NCI-H2029 (cell line): ENCODE data around the gene PARM1.
A peak's percentile ranks its signal among the peaks of the same experiment; 100 is the strongest.

ENCODE experiments used
- DNase-seq: peaks from one replicate; lab custom pipeline; 2025; lab: John Stamatoyannopoulos, UW

The PARM1 gene

DNA sequence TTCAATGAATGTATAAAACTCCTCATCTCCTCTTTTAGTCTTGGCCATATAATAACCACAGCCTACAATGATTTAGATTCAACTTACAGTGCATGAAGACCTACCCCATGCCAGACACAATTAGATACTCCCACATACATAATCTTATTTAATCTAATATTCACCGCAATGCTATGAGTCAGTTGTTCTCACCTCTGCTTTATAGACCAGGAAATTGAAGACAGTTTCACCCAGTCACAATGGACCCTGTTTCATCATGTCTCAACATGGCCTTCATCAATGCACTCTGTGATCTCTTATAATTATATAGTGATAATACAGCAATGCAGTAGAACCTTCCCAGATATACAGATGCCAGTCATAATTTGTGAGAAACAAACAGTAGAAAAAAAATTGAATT is 148.6 kb downstream of the PARM1 start:
- DNase-seq, result no peak

DNA sequence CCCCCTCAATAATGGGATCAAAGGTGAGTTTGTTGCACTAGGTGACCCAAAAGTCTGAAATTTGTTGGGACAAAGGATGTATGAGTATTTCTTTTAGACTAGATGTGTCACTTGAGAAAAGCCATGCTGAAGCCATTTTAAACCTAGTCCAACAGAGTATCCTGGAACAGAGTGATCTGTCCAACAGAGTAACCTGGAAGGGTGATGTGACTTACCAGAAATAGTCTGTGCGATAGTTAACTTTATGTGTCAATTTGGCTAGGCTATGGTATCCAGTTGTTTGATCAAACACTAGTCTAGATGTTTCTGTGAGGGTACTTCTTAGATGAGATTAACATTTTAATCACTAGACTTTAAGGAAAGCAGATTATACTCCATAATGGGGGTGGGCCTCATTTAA is 154.5 kb downstream of the PARM1 start:
- no peak for DNase-seq

DNA sequence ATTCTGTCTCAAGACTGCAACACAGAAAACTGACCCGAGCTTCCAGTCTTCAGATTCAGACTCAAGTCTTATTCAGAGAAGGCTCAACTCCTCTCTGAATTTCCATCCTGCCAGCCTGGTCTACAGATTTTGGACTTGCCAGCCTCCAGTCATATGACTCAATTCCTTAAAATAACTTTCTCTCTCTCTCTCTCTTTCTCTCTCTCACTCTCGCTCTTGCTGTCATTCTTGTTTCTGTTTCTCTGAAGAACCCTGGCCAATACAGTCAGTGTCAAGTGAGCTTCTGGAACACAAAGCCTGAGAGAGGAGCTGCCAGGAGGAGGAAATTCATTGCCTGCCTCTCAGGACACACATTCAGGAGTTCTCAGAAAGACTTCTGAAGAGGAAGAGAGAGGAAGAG is 154.9 kb downstream of the PARM1 start:
- DNase-seq, result no peak

DNA sequence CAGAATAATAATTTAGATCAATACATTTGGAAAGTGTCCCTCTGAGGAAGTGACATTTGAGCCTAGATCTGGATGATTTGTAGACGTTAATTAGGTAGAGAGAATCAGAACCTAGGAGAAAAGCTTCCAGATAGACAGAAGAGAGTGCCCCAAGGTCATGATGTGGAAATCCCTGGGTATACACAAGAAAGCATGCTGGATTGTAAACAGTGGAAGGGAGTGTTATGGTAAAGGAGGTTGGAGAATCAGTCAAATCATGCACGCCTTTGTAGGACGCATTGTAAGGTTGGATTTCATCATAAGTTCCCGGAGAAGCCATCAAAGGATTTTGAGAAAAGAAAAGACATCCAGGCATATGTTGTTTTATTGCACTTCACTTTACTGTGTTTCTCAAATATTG is 156.3 kb downstream of the PARM1 start:
- DNase-seq, result no peak

DNA sequence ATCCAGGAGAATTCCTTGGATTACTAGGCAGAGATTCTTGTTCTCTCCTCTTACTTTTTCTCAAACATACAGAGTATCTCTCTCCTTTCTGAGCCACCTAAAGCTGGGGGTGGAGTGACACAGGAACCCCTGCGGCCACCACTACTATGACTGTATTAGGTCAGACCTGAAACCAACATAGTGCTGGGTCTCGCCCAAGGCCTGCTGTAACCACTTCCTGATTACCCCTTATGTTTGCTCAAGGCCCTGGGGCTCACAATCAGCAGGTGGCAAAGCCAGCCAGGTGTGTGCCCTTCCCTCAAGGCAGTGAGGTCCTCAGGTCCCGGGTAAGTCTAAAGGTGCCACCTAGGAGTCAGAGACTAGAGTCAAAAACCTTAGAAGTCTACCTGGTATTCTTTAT is 166.4 kb downstream of the PARM1 start:
- peak; percentile 83 for DNase-seq
